LNCaP clone FGC (cell line): ENCODE measurements around the gene PAK6.

ENCODE experiments used
- DNase-seq: peaks from one replicate; pipeline ENCODE4 v3.0.0-alpha.2; 2011; ENCODE audit warnings: low read depth
- H3K4me3 ChIP-seq: 2 replicates; pipeline ENCODE4 v1.5.1; 2011; ENCODE audit warnings: mild to moderate bottlenecking, low read depth, low read length, control low read depth
- CTCF ChIP-seq: IDR thresholded peaks from 2 replicates; pipeline ENCODE4 v1.5.1; 2012; ENCODE audit warnings: mild to moderate bottlenecking; ENCODE audit not compliant: control insufficient read depth, insufficient read depth; ENCODE audit errors: extremely low read depth

Gene PAK6

GRCh38 chr15:40281801-40282146 lies 42.9 kb downstream of the PAK6 start:
- no peak for DNase-seq
- no peak overlapping the region for H3K4me3 ChIP-seq
- no peak for TF ChIP-seq CTCF

GRCh38 chr15:40282147-40282868 lies 43.4 kb downstream of the PAK6 start:
- peak overlapping the region; percentile 8; the same call in 1 of the 2 replicates for H3K4me3 ChIP-seq
- TF ChIP-seq CTCF: peak; percentile 49
- no peak for DNase-seq

GRCh38 chr15:40282869-40283614 lies 44.2 kb downstream of the PAK6 start, which contains the start of gene ANKRD63:
Gene ANKRD63, minus strand, starts transcription at chr15:40283064. Its CDS starts 478 bp downstream, at chr15:40282586.
- TF ChIP-seq CTCF: no peak
- H3K4me3 ChIP-seq: peak within 1 kb of the TSS; percentile 8; the same call in 1 of the 2 replicates
- no peak for DNase-seq

GRCh38 chr15:40283615-40284300 lies 44.9 kb downstream of the PAK6 start:
- TF ChIP-seq CTCF: no peak
- DNase-seq: no peak
- no peak overlapping the region for H3K4me3 ChIP-seq

GRCh38 chr15:40285151-40285550 lies 46.3 kb downstream of the PAK6 start:
- H3K4me3 ChIP-seq: no peak overlapping the region
- no peak for DNase-seq
- TF ChIP-seq CTCF: no peak

GRCh38 chr15:40285554-40286011 lies 46.7 kb downstream of the PAK6 start:
- TF ChIP-seq CTCF: no peak
- no peak for DNase-seq

More at GRCh38 chr15:40285554-40286011, 46.7 kb downstream of the PAK6 start:
- no peak overlapping the region for H3K4me3 ChIP-seq
